HPDE6-E6E7 (cell line): ENCODE data around the gene MAP3K14.

Experiments
- DNase-seq: peaks from one replicate; pipeline ENCODE4 v3.0.0; 2011; ENCODE audit warnings: missing footprints; ENCODE audit errors: extremely low spot score

MAP3K14 gene

GRCh38 chr17:45223539-45224528 is 93.0 kb downstream of the MAP3K14 start:
- no peak for DNase-seq

- no peak for DNase-seq
Measured at GRCh38 chr17:45222996-45223538, 93.8 kb downstream of the MAP3K14 start.

GRCh38 chr17:45222289-45222995 is 94.4 kb downstream of the MAP3K14 start:
- DNase-seq = no peak

- no peak for DNase-seq
Measured at GRCh38 chr17:45222014-45222288, 94.9 kb downstream of the MAP3K14 start.

- no peak for DNase-seq
Measured at GRCh38 chr17:45221081-45222013, 95.5 kb downstream of the MAP3K14 start, which contains the start of gene FMNL1. Gene FMNL1, plus strand, starts transcription at chr17:45221885. Its CDS starts 240 bp downstream, at chr17:45222125.

- DNase-seq = no peak
Measured at GRCh38 chr17:45220079-45220478, 96.7 kb downstream of the MAP3K14 start.

- peak; percentile 62 for DNase-seq
Measured at GRCh38 chr17:45218895-45219661, 97.7 kb downstream of the MAP3K14 start.
